Peyer's patch (tissue), 4 donors: ENCODE measurements around the gene RCSD1. TPM values are rescaled to one million over a fixed set of nuclear protein-coding genes. Genes with fewer than 3 reads are reported as not detected.

ENCODE experiments used
- DNase-seq, 3 donors: peaks; one replicate each; pipeline ENCODE4 v3.0.0-alpha.2; 2017 to 2019
- H3K27ac ChIP-seq, 4 donors: fragments of 200-600 bp; sonication (generic); one replicate each; pipeline ENCODE4 v1.5.1; 2016 to 2019
- H3K27me3 ChIP-seq, 2 donors: fragments of 200-600 bp; sonication (generic); one replicate each; pipeline ENCODE4 v1.5.1; 2019
- H3K36me3 ChIP-seq, 3 donors: fragments of 200-600 bp; sonication (generic); one replicate each; pipeline ENCODE4 v1.5.1; 2016 to 2019
- H3K4me1 ChIP-seq, 4 donors: fragments of 200-600 bp; sonication (generic); one replicate each; pipeline ENCODE4 v1.5.1; 2016 to 2019
- H3K4me3 ChIP-seq, 4 donors: fragments of 200-600 bp; sonication (generic); 1 replicate in 3 of 4; 2 replicates in 1 of 4; pipeline ENCODE4 v1.5.1; 2016 to 2019; ENCODE audit warnings: mild to moderate bottlenecking in 1 of 4
- H3K9me3 ChIP-seq, 4 donors: fragments of 200-600 bp; sonication (generic); one replicate each; pipeline ENCODE4 v1.5.1; 2016 to 2019; ENCODE audit warnings: mild to moderate bottlenecking in 1 of 4
- CTCF ChIP-seq, 6 experiments: fragments of 450-650 bp in 4 of 6; fragments of 200-600 bp in 2 of 6; sonication (generic) in 1 of 6; IDR thresholded peaks; one replicate each; pipeline ENCODE4 v1.5.1; 2017 to 2019; ENCODE audit warnings: antibody characterized with exemption in 6 of 6, mild to moderate bottlenecking in 3 of 6, moderate library complexity in 1 of 6
- POLR2A ChIP-seq, 2 donors: fragments of 450-650 bp; IDR thresholded peaks; one replicate each; pipeline ENCODE4 v1.5.1; 2017; ENCODE audit warnings: antibody characterized with exemption in 2 of 2, mild to moderate bottlenecking in 2 of 2, moderate library complexity in 2 of 2
- total RNA-seq, 4 donors: library from RNA; depleted of rRNA; stranded (reverse); fragments of >200 nt; gene quantifications; one replicate each; pipeline ENCODE4 v1.1.0, GENCODE V29; 2016

The RCSD1 gene
- total RNA-seq, 4 donors from 2014 or later, result 6.7 to 95.7 (median 11.5) TPM

DNA sequence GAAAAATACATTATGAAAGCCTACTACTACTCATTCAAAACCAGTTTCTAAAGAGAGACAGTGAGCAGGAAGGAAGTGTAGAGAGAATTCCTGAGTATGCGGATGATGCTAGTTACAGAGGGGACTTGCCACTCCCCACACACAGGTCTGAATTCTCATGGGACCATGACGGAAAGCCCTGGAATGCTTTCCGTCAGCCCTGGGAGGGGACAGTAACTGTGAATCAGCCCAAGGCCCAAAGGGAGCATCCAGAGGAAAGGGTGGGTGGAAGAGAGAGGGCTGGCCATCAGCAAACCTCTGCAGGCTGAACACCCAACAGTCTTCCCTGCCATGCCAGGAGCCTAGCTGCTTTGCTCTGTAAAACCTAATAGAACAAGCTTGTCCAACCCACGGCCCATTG is 36.4 kb downstream of the RCSD1 start:
- TF ChIP-seq CTCF (IDR thresholded peaks at IDR 0.05) (no peak), POLR2A (IDR thresholded peaks at IDR 0.05) (no peak)
- no peak for DNase-seq
- Histone ChIP-seq H3K27ac (no peak overlapping the region), H3K4me3 (no peak overlapping the region), H3K27me3 (no peaks in the 10 kb centered on the region), H3K4me1 (peaks cover 0 to 23% (median 12%) of the 10 kb centered on the region in 4 donors), H3K36me3 (no peaks in the 10 kb centered on the region), H3K9me3 (no peaks in the 10 kb centered on the region)

DNA sequence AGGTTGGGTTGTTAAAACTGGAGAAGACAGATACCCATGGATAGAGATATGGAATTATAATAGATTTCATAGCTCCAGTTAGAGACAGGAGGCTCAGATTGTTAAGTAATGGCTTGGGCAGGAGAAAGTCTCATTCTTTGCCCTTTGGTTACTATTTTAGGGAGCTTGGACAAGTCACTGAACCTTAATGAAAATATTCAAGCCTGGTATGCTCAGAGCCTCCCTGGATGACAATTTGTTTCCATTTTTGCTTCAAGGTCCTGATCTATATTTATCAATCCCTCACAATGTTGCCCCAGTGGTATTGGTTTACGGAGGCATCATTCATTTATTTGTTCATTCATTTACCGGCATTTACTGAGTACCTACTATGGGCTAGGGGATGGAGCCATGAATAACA is 37.5 kb downstream of the RCSD1 start:
- Histone ChIP-seq H3K9me3 (no peaks in the 10 kb centered on the region), H3K4me3 (no peak overlapping the region), H3K4me1 (peaks cover 0 to 22% (median 7%) of the 10 kb centered on the region in 4 donors), H3K36me3 (no peaks in the 10 kb centered on the region), H3K27me3 (no peaks in the 10 kb centered on the region), H3K27ac (peak overlapping the region in 1 of 4 donors; percentile 17)
- DNase-seq, result no peak
- TF ChIP-seq CTCF (IDR thresholded peaks at IDR 0.05) (no peak), POLR2A (IDR thresholded peaks at IDR 0.05) (no peak)

- Histone ChIP-seq H3K4me3 (no peak overlapping the region), H3K36me3 (no peaks in the 10 kb centered on the region), H3K27ac (peak overlapping the region in 1 of 4 donors; percentile 17), H3K9me3 (no peaks in the 10 kb centered on the region), H3K4me1 (peaks cover 0 to 22% (median 4%) of the 10 kb centered on the region in 4 donors), H3K27me3 (no peaks in the 10 kb centered on the region)
- TF ChIP-seq CTCF (IDR thresholded peaks at IDR 0.05) (no peak), POLR2A (IDR thresholded peaks at IDR 0.05) (no peak)
- no peak for DNase-seq
These were observed 38.1 kb downstream of the RCSD1 start for GRCh38 chr1:167668108-167668507.

DNA sequence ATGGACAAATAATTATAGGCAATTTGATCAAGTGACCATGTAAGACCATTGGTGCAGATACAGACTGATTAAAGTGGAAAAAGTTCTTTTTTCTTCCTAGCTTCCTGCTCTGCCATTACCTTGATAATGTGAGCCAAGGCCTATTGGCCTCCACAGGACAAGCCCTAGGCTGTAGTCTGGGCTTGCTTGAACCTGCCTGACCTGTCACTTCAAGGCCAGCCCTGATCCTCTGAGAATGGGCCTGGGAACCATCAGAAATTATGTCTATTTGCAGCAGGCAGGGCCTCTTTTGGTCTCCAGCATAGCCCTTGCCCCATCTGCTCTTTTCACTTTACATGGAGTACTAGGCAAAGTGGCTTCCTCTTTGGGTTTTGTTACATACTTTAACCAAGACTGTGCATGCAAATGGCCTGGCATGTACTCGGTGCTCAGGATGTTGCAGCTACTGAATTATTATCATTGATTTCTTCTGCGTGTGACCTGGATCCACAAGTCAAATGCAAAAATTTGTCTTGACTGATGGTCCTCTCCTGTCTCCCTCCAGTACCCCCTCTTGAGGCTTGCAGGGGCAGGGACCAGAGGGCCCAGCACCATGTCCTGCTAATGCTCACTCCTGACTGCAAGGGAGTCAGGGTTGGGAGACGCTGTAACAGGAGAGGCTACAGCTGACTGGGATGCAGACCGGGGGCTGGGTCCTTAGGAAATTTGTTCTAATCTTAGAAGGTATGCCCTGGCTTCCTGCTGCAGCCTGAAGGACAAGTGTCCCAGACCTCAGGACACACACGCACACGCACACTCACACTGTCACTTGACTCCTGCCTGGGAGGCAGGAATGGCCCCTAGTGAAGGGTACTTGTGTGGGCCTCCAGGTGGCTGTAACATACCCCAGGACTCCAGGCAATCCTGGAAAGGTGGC is 39.4 kb downstream of the RCSD1 start:
- Histone ChIP-seq H3K4me1 (peaks cover 0 to 22% (median 0%) of the 10 kb centered on the region in 4 donors), H3K9me3 (no peaks in the 10 kb centered on the region), H3K27ac (peak overlapping the region in 1 of 4 donors; percentile 47), H3K4me3 (no peak overlapping the region), H3K36me3 (no peaks in the 10 kb centered on the region), H3K27me3 (no peaks in the 10 kb centered on the region)
- DNase-seq, result no peak
- TF ChIP-seq CTCF (IDR thresholded peaks at IDR 0.05) (no peak), POLR2A (IDR thresholded peaks at IDR 0.05) (no peak)

DNA sequence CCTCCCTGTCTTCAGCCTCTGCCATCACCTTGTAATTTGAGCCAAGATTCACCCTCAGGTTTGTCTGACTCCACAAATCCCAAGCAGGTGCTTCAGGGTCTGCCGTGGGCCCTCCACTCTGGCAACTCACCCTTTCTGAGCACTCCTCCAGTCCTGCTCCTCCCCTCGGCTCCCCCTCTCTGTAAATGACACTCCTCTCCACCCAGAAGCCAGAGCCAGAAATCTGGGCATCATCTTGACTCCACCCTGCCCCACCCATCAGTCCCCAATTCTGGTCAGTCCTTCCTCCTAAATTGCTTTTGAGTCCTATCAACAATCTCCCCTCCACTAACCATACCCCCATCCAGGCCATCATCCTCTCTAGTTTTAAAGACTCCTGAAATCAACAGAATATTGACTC is 40.5 kb downstream of the RCSD1 start:
- Histone ChIP-seq H3K4me1 (peaks cover 0 to 22% (median 0%) of the 10 kb centered on the region in 4 donors), H3K27ac (no peak overlapping the region), H3K4me3 (no peak overlapping the region), H3K36me3 (no peaks in the 10 kb centered on the region), H3K27me3 (no peaks in the 10 kb centered on the region), H3K9me3 (no peaks in the 10 kb centered on the region)
- no peak for DNase-seq
- no peak for TF ChIP-seq CTCF (IDR thresholded peaks at IDR 0.05)
- no peak for TF ChIP-seq POLR2A (IDR thresholded peaks at IDR 0.05)
